HEK293 (cell line): ENCODE results near the gene SKIL.

ENCODE experiments used
- CTCF ChIA-PET: fragments of 350-600 bp; formaldehyde crosslinking; extraction: SDS; loops from one replicate; lab custom pipeline; 2021; ENCODE audit warnings: antibody characterized with exemption; lab: Yijun Ruan, JAX
- POLR2A ChIA-PET: fragments of 300-600 bp; formaldehyde crosslinking; extraction: SDS; loops from one replicate; lab custom pipeline; 2020; ENCODE audit warnings: antibody characterized with exemption, inconsistent platforms; lab: Yijun Ruan, JAX
- H3K27ac ChIP-seq: fragments of 200-500 bp; sonication (Bioruptor generic); 2 replicates; pipeline ENCODE4 v1.5.1; 2014; ENCODE audit warnings: low read depth, low read length, control low read depth, inconsistent platforms; ENCODE audit errors: extremely low read depth
- H3K36me3 ChIP-seq, 2 experiments: fragments of 200-500 bp in 1 of 2; sonication (Bioruptor generic) in 1 of 2; 1 replicate in 1 of 2; 2 replicates in 1 of 2; pipeline ENCODE4 v1.5.1; 2014 to 2017; ENCODE audit warnings: inconsistent platforms in 2 of 2, low read length in 2 of 2; ENCODE audit not compliant: control insufficient read depth in 2 of 2, insufficient read depth in 1 of 2
- H3K4me1 ChIP-seq: fragments of 200-500 bp; sonication (Bioruptor generic); 2 replicates; pipeline ENCODE4 v1.5.1; 2014; ENCODE audit warnings: mild to moderate bottlenecking, low read length, inconsistent platforms; ENCODE audit not compliant: control insufficient read depth, insufficient read depth
- H3K4me3 ChIP-seq: 2 replicates; pipeline ENCODE4 v1.5.1; 2011; ENCODE audit warnings: low read depth, mild to moderate bottlenecking, control low read depth, low read length, moderate library complexity
- H3K9me3 ChIP-seq: fragments of 200-500 bp; sonication (Bioruptor generic); 2 replicates; pipeline ENCODE4 v1.5.1; 2014; ENCODE audit warnings: low read depth, low read length, inconsistent platforms; ENCODE audit not compliant: control insufficient read depth, insufficient read depth
- GLI4 ChIP-seq: fragments of 450-650 bp; formaldehyde crosslinking; IDR thresholded peaks from 2 replicates; pipeline ENCODE4 v1.5.1; 2016; ENCODE audit warnings: missing biosample characterization, missing genetic modification characterization
- PRDM10 ChIP-seq: fragments of 450-650 bp; formaldehyde crosslinking; IDR thresholded peaks from 2 replicates; pipeline ENCODE4 v1.5.1; 2016; ENCODE audit warnings: missing biosample characterization, missing genetic modification characterization
- ZNF2 ChIP-seq: fragments of 450-650 bp; formaldehyde crosslinking; IDR thresholded peaks from 2 replicates; pipeline ENCODE4 v1.5.1; 2016; ENCODE audit warnings: missing biosample characterization, missing genetic modification characterization
- ZNF211 ChIP-seq: fragments of 450-650 bp; formaldehyde crosslinking; IDR thresholded peaks from 2 replicates; pipeline ENCODE4 v1.5.1; 2016; ENCODE audit warnings: low read depth, missing biosample characterization, missing genetic modification characterization
- ZNF280C ChIP-seq: fragments of 450-650 bp; formaldehyde crosslinking; IDR thresholded peaks from 2 replicates; pipeline ENCODE4 v1.5.1; 2016; ENCODE audit warnings: missing biosample characterization, missing genetic modification characterization
- ZNF366 ChIP-seq: fragments of 450-650 bp; formaldehyde crosslinking; conservative IDR thresholded peaks from 2 replicates; pipeline ENCODE4 v1.5.1; 2016; ENCODE audit warnings: missing biosample characterization, missing genetic modification characterization
- ZNF394 ChIP-seq: fragments of 450-650 bp; formaldehyde crosslinking; IDR thresholded peaks from 2 replicates; pipeline ENCODE4 v1.5.1; 2016; ENCODE audit warnings: missing biosample characterization, missing genetic modification characterization, mild to moderate bottlenecking, moderate library complexity, borderline replicate concordance
- ZNF501 ChIP-seq: fragments of 450-650 bp; formaldehyde crosslinking; IDR thresholded peaks from 2 replicates; pipeline ENCODE4 v1.5.1; 2016; ENCODE audit warnings: missing biosample characterization, missing genetic modification characterization
- ZNF513 ChIP-seq: fragments of 450-650 bp; IDR thresholded peaks from 2 replicates; pipeline ENCODE4 v1.5.1; 2018; ENCODE audit warnings: missing biosample characterization, missing genetic modification characterization
- ZNF530 ChIP-seq: fragments of 450-650 bp; formaldehyde crosslinking; IDR thresholded peaks from 2 replicates; pipeline ENCODE4 v1.5.1; 2016; ENCODE audit warnings: low read depth, missing biosample characterization, missing genetic modification characterization
- ZNF548 ChIP-seq: fragments of 450-650 bp; formaldehyde crosslinking; IDR thresholded peaks from 2 replicates; pipeline ENCODE4 v1.5.1; 2016; ENCODE audit warnings: missing biosample characterization, missing genetic modification characterization
- ZNF549 ChIP-seq: fragments of 450-650 bp; IDR thresholded peaks from 2 replicates; pipeline ENCODE4 v1.5.1; 2018; ENCODE audit warnings: missing biosample characterization, missing genetic modification characterization, mild to moderate bottlenecking, inconsistent platforms, moderate library complexity
- ZNF837 ChIP-seq: fragments of 450-650 bp; formaldehyde crosslinking; IDR thresholded peaks from 2 replicates; pipeline ENCODE4 v1.5.1; 2016; ENCODE audit warnings: missing biosample characterization, missing genetic modification characterization
- TF ChIP-seq, protein P1 (sequence below): fragments of 450-650 bp; formaldehyde crosslinking; IDR thresholded peaks from 2 replicates; pipeline ENCODE4 v1.5.1; 2016; ENCODE audit warnings: missing biosample characterization, missing genetic modification characterization

Gene SKIL

GRCh38 chr3:170423001-170423615, 65.6 kb downstream of the SKIL start:
- Histone ChIP-seq H3K9me3 (no peaks in the 10 kb centered on the region), H3K36me3 (no peaks in the 10 kb centered on the region), H3K4me1 (no peaks in the 10 kb centered on the region), H3K4me3 (no peak overlapping the region)
- POLR2A ChIA-PET = no interaction called here
- TF ChIP-seq ZNF513 (tag by site-specific recombination) (no peak), ZNF2 (tag by site-specific recombination) (no peak)
- TF ChIP-seq, all 188 proteins: peak for 0
- CTCF ChIA-PET = interaction anchor here (1.8 kb wide), 1 partner anchor 387 kb away, joined by 8 read pairs; no protein-coding TSS in a partner anchor
- H3K27ac ChIP-seq = no peak overlapping the region

- POLR2A ChIA-PET = no interaction called here
- H3K36me3 ChIP-seq = no peaks in the 10 kb centered on the region
- H3K27ac ChIP-seq = no peak overlapping the region
- no peak for TF ChIP-seq ZNF549 (tag by site-specific recombination)
- TF ChIP-seq, protein P1, sequence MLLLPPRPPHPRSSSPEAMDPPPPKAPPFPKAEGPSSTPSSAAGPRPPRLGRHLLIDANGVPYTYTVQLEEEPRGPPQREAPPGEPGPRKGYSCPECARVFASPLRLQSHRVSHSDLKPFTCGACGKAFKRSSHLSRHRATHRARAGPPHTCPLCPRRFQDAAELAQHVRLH (tag by site-specific recombination) = no peak
- no peak for TF ChIP-seq ZNF394
- no peak for TF ChIP-seq GLI4 (tag by site-specific recombination)
- TF ChIP-seq ZNF837 (tag by site-specific recombination) = no peak
- TF ChIP-seq ZNF211 (tag by site-specific recombination) = no peak
- no peak for TF ChIP-seq ZNF548 (tag by site-specific recombination)
- TF ChIP-seq ZNF501 (tag by site-specific recombination) = no peak
- TF ChIP-seq ZNF530 = no peak
- TF ChIP-seq ZNF366 = no peak
- TF ChIP-seq PRDM10 (tag by site-specific recombination) = no peak
- H3K4me3 ChIP-seq = no peak overlapping the region
- CTCF ChIA-PET = no interaction called here
- H3K4me1 ChIP-seq = no peaks in the 10 kb centered on the region
- H3K9me3 ChIP-seq = no peaks in the 10 kb centered on the region
Measured at GRCh38 chr3:170424879-170425278, 67.4 kb downstream of the SKIL start.

GRCh38 chr3:170425491-170426239, 68.2 kb downstream of the SKIL start:
- TF ChIP-seq ZNF280C (tag by site-specific recombination) = no peak

More at GRCh38 chr3:170425491-170426239, 68.2 kb downstream of the SKIL start:
- H3K9me3 ChIP-seq = no peaks in the 10 kb centered on the region
- no peak overlapping the region for H3K4me3 ChIP-seq
- no peaks in the 10 kb centered on the region for H3K36me3 ChIP-seq
- H3K4me1 ChIP-seq = no peaks in the 10 kb centered on the region
- no peak overlapping the region for H3K27ac ChIP-seq
- ChIA-PET POLR2A (no interaction called here), CTCF (interaction anchor here (0.8 kb wide), 1 partner anchor 12 kb away, joined by 4 read pairs; no protein-coding TSS in a partner anchor)
